Measurements from ENCODE around the gene TLE3.
A peak's percentile ranks its signal among the peaks of the same experiment; 100 is the strongest.
"Not testable (repeated sequence)": the region's sequence is repeated elsewhere in the genome, so short reads cannot be mapped to it uniquely, and the experiment has no call there.

TLE3 gene

GRCh38 chr15:70097321-70098152 is at the start of gene TLE3:
Gene TLE3, minus strand, starts transcription at chr15:70097917. Its CDS starts 1,119 bp downstream, at chr15:70096798.
- DNase-seq (ENCODE audit: low read depth in 4 of 4, low spot score in 1 of 4): peak; percentile 91 to 96 (median 95)

- no peak for DNase-seq (ENCODE audit: low read depth in 4 of 4, low spot score in 1 of 4)
Observed at GRCh38 chr15:70147178-70147760, 49.6 kb upstream of the TLE3 start.

- no peak for DNase-seq (ENCODE audit: low read depth in 4 of 4, low spot score in 1 of 4)
Observed at GRCh38 chr15:70146771-70147170, 49.1 kb upstream of the TLE3 start.

- no peak for DNase-seq (ENCODE audit: low read depth in 4 of 4, low spot score in 1 of 4)
Observed at GRCh38 chr15:70146162-70146561, 48.4 kb upstream of the TLE3 start.

GRCh38 chr15:70145261-70145660 is 47.5 kb upstream of the TLE3 start:
- no peak for DNase-seq (ENCODE audit: low read depth in 4 of 4, low spot score in 1 of 4)

GRCh38 chr15:70142322-70143191 is 44.8 kb upstream of the TLE3 start:
- peak in 1 of 4 experiments; percentile 30 for DNase-seq (ENCODE audit: low read depth in 4 of 4, low spot score in 1 of 4)

GRCh38 chr15:70142072-70142321 is 44.3 kb upstream of the TLE3 start:
- no peak for DNase-seq (ENCODE audit: low read depth in 4 of 4, low spot score in 1 of 4)

GRCh38 chr15:70141376-70142071 is 43.8 kb upstream of the TLE3 start:
- DNase-seq (ENCODE audit: low read depth in 4 of 4, low spot score in 1 of 4): no peak

GRCh38 chr15:70140543-70141375 is 43.0 kb upstream of the TLE3 start:
- DNase-seq (ENCODE audit: low read depth in 4 of 4, low spot score in 1 of 4): no peak

- no peak for DNase-seq (ENCODE audit: low read depth in 4 of 4, low spot score in 1 of 4)
Observed at GRCh38 chr15:70140025-70140542, 42.4 kb upstream of the TLE3 start.

GRCh38 chr15:70137967-70138366 is 40.2 kb upstream of the TLE3 start:
- DNase-seq (ENCODE audit: low read depth in 4 of 4, low spot score in 1 of 4): no peak

- not testable (repeated sequence) for DNase-seq (ENCODE audit: low read depth in 4 of 4, low spot score in 1 of 4)
Observed at GRCh38 chr15:70137021-70137420, 39.3 kb upstream of the TLE3 start.

- DNase-seq (ENCODE audit: low read depth in 4 of 4, low spot score in 1 of 4): no peak
Observed at GRCh38 chr15:70133781-70134421, 36.2 kb upstream of the TLE3 start.

GRCh38 chr15:70133296-70133695 is 35.6 kb upstream of the TLE3 start:
- no peak for DNase-seq (ENCODE audit: low read depth in 4 of 4, low spot score in 1 of 4)

- no peak for DNase-seq (ENCODE audit: low read depth in 4 of 4, low spot score in 1 of 4)
Observed at GRCh38 chr15:70132571-70132970, 34.9 kb upstream of the TLE3 start.

- DNase-seq (ENCODE audit: low read depth in 4 of 4, low spot score in 1 of 4): no peak
Observed at GRCh38 chr15:70132139-70132538, 34.4 kb upstream of the TLE3 start.

GRCh38 chr15:70128414-70129140 is 30.9 kb upstream of the TLE3 start:
- no peak for DNase-seq (ENCODE audit: low read depth in 4 of 4, low spot score in 1 of 4)

GRCh38 chr15:70127770-70128413 is 30.2 kb upstream of the TLE3 start:
- DNase-seq (ENCODE audit: low read depth in 4 of 4, low spot score in 1 of 4): no peak

Measured in stimulated activated CD4-positive, alpha-beta T cell treated with anti-CD3 and anti-CD28 coated beads, Interleukin-1b, Interleukin-23, amount 100 ng/mL, for 24 hours (primary cell).